GM12873 (cell line): ENCODE data around the gene BICDL2.

ENCODE experiments used
- TF ChIP-seq, protein P1 (sequence below): IDR thresholded peaks from 2 replicates; pipeline ENCODE4 v1.5.1; 2012; ENCODE audit warnings: low read depth, mild to moderate bottlenecking, moderate library complexity, low read length, control low read depth; ENCODE audit not compliant: insufficient read depth; ENCODE audit errors: missing control alignments

The BICDL2 gene

DNA sequence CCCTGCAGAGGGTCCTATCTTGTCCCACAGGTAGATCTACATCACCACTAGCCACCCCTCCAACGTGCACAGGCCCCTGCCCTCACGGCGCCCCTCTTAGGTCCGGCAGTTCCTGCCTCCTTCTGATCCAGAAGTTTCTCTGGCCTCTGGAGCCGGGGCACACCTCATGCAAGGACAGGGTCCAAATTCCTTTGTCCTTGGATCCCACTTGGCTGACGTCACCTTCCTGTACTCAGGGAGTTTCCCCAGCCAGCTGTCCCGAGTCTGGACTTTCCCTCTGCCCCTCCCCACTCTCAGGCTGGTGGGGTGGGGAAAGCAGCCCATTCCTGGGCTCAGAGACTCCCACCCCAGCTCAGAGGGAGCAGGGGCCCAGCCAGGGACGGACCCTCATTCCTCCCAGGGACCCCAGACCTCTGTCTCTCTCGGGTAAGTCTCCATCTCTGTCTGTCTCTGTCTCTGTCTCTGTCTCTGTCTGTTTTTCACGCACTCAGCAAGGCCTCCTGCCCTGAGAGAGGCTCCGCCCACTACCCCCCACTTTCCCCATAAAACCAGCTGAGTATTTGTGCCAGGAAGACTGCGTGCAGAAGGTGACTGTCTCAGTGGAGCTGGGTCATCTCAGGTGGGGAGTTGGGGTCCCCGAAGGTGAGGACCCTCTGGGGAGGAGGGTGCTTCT, 28.5 kb upstream of the BICDL2 start, which contains the start of gene IL32:
Gene IL32 (plus strand): TSS at position 572 of the 673 bp plus-strand sequence. CDS start 172 bp downstream, outside the sequence.
- TF ChIP-seq, protein P1, sequence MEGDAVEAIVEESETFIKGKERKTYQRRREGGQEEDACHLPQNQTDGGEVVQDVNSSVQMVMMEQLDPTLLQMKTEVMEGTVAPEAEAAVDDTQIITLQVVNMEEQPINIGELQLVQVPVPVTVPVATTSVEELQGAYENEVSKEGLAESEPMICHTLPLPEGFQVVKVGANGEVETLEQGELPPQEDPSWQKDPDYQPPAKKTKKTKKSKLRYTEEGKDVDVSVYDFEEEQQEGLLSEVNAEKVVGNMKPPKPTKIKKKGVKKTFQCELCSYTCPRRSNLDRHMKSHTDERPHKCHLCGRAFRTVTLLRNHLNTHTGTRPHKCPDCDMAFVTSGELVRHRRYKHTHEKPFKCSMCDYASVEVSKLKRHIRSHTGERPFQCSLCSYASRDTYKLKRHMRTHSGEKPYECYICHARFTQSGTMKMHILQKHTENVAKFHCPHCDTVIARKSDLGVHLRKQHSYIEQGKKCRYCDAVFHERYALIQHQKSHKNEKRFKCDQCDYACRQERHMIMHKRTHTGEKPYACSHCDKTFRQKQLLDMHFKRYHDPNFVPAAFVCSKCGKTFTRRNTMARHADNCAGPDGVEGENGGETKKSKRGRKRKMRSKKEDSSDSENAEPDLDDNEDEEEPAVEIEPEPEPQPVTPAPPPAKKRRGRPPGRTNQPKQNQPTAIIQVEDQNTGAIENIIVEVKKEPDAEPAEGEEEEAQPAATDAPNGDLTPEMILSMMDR, result no peak

DNA sequence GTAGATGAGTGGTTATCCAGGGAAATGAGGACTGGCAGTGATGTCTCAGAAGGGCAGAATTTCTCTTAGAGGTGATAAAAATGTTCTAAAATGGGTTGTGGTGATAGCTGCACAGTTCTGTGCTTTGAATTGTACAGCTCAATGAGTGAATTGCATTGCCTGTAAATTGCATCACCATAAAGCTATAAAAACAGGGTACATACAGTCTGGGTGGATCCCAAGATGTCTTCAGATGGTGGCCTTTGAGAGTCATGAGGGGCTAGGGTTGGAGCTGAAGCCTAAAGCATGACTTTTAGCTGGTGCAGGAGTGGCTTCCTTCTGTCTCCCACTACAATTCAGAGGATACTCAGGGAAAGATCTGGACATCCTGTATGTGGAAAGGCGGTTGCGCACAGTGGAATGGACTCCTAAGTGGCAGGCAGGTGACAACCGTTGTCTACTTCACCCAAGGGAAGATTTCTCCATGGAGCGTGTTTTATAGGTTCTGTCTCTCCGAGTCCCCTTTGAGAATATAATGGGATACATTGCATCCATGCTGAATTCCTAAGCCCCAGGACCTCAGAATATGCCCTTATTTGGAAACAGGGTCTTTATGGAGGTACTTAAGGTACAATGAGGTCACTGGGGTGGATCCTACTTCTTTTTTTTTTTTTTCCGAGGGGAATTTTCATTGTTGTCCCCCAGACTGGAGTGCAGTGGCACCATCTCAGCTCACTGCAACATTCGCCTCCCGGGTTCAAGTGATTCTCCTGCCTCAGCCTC, 27.1 kb upstream of the BICDL2 start:
- TF ChIP-seq, protein P1, result no peak

DNA sequence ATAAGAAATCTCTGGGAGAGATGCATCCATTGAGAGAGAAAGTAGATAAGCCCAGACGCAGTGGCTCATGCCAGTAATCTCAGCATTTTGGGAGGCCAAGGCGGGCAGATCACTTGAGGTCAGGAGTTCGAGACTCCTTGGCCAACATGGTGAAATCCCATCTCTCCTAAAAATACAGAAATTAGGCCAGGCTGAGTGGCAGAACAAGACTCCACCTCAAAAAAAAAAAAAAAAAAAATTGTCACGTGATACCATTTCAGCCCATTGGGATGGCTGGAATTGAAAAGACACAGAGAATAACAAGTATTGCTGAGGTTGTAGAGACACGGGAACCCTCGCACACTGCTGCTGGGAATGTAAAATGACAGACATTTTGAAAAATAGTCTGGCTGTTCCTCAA, 25.8 kb upstream of the BICDL2 start:
- TF ChIP-seq, protein P1, result no peak

DNA sequence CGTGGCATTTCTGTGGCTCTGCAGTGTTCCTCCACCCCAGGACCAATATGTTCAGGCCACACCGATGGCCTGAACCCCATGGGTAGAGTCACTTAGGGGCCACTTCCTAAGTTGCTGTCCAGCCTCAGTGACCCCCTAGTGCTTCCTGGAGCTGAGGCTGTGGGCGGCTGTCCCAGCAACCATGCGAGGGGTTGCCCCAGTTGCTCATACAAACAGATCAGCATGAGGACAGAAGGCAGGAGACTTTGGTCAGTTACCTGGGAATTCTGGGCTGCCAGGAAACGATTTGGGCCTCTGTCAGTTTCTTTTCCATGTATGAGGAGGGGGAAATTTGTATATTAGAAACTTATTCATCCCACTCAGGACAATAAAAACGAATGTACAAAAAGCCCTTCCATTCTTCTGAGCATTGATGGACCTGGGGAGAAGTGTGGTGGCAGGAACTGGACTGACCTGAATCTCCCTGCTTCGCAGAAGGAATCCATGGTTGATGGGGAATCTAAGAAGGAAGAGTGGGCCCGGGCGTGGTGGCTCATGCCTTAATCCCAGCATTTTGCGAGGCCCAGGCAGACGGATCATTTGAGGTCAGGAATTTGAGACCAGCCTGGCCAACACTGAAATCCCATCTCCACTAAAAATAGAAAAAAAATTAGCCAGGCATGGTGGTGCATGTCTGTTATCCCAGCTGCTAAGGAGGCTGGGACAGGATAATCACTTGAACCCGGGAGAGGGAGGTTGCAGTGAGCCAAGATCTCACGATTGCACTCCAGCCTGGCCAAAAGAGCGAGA, 23.8 kb upstream of the BICDL2 start:
- TF ChIP-seq, protein P1, result no peak

DNA sequence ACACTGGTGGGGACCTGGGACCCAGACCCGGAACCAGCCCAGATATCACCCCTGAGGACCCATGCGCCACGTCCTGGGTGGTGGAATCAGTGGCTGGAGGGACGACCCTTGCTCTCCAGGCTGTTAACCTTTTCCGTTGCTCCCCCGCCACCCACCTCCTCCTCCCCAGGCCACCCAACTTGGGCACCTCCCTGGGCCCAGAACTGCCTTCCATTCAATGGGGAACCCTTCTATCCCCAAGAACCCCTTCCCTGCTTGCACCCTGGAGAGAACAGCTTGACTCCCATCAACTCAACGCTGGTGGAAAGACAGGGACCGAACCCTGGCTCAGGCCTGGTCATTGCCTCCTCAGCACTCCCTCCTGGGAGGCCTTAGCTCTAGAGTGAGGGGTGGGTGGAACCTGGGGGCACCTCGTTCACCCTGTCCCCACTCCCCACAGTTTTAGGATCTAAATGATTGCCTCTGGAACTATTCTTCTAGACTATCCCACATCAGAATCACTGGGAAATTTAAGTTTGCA, 23.0 kb upstream of the BICDL2 start:
- TF ChIP-seq, protein P1, result no peak

DNA sequence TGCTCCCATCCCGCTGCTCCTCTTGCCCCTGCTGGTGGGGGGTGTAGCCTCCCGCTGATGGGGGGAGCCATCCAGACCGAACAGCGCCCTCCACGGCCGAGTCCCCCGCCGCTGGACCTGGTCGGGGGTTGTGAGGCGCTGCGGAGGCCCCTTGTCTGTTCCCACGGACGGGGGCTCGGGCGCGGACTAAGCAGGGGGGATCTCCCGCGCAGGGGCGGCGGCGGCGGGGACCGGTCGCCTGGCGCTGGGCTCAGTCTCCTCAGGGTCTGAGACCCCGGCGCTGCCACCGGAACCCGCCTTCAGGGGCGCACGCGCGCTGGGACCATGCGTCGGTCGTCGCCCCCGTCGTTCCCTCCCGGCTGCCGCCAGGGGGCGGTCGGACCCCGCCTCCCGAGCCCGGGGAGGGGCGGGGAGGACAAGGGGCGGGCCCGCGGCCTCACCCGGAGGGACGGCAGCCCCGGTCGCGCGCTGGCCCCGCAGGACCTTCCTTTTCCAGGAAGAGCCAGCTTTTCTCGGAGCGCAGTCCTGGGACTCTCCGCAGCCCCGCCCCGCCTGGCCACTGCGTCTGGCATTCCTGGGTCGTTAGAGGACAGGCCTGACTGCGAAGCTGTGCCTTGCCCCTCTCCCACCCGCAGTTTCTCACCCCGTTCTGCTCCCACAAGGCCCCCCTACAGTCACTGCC, 22.4 kb upstream of the BICDL2 start:
- TF ChIP-seq, protein P1, result peak; percentile 77
